ENCODE data around the gene PLXDC2.

PLXDC2 gene

DNA sequence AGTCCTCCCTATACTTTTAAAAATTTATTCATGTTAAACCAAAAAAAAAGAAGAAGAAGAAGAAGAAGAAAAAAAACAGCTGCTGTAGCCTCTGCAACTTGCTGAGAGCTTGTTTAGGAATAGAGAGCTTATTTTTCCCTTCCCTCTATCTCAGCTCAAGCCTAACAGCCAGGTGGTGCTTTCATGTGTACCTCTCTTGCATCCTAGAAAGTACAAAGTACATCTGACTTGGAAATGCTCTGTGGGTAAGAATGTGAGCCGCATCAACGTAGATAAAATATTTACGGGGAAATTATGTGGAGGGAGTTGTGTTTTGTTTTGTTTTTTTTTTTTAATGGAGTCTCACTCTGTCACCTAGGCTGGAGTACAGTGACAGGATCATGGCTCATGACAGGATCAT lies 99.6 kb downstream of the PLXDC2 start:
- DNase-seq, result no peak

- DNase-seq, result no peak
Observed at GRCh38 chr10:19917751-19918478, 101.7 kb downstream of the PLXDC2 start.

- no peak for DNase-seq
Observed at GRCh38 chr10:19918794-19919193, 102.6 kb downstream of the PLXDC2 start.

DNA sequence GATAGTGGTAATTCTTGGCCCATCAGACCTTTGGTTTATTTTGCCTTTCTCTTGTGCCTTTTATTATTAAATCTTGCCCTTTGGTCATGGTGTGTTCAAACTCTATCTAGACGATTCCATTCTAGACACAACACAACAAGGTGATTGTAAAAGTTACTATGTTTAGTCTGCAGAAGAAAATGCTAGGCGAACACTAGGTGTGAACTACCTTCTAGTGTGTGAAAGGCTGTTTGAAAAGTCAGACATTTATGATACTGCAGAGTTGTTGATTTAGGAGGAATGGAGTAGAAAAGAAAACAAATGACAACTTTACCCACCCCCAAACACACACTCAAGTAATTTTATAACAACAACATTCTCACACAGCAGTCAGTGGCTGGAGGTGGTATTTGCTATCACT lies 103.4 kb downstream of the PLXDC2 start:
- no peak for DNase-seq

GRCh38 chr10:19920075-19920726 lies 104.0 kb downstream of the PLXDC2 start:
- DNase-seq, result no peak

DNA sequence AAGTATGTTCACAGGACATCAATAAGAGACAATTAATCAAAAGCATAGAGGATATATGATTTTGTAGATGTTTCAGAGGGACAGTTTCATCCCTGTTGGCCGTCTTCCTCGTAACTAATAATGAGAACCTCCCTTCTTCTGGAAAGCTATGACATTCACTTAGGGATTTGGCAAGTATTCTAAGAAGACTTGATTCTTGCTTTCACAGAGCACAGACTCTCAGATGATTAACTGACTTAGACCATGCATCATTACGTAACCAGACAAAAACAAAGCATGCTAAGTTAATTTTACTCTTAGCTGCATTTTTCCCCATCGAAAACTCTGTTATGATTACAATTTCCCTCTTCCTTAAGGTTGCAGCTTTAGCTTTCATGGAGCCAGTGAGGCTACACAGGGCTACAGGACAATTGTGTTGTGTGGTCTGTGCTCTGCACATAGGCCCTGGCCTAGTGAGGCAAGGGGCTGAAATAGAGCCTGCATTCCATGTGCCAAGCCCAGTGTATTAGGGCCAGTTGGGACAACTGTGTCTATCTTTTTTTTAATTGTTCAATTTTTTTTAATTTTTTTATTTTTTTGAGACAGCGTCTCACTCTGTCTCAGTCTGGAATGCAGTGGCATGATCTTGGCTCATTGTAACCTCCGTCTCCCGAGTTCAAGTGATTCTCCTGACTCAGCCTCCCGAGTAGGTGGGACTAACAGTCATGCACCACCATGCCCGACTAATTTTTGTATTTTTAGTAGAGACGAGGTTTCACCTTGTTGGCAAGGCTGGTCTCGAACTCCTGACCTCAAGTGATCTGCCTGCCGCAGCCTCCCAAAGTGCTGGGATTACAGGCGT lies 105.3 kb downstream of the PLXDC2 start:
- DNase-seq, result no peak

- DNase-seq, result no peak
Observed at GRCh38 chr10:19922236-19922963, 106.2 kb downstream of the PLXDC2 start.

DNA sequence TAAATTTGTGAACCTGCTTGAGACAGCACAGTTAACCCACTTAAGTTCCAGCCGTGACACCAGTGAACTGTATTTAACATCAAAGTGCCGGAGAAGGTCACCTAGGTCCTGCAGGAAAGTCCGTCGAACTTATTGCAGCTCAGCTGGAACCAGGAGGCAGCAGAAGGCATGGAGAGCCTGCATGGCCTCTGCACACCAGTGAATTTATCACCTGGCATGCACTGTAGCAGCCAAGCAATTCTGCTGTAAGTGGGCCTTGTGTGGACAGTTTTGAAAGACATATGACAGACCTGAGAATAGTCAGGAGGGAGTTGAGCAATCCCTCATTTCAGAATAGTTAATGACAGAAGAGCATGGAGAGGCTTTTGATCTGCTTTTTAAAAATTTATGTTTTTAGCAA lies 108.8 kb downstream of the PLXDC2 start:
- DNase-seq, result no peak

- DNase-seq, result no peak
Observed at GRCh38 chr10:19928936-19929335, 112.7 kb downstream of the PLXDC2 start.

- DNase-seq, result no peak
Observed at GRCh38 chr10:19929506-19930140, 113.4 kb downstream of the PLXDC2 start.

- DNase-seq, result no peak
Observed at GRCh38 chr10:19930936-19931893, 115.0 kb downstream of the PLXDC2 start.

DNA sequence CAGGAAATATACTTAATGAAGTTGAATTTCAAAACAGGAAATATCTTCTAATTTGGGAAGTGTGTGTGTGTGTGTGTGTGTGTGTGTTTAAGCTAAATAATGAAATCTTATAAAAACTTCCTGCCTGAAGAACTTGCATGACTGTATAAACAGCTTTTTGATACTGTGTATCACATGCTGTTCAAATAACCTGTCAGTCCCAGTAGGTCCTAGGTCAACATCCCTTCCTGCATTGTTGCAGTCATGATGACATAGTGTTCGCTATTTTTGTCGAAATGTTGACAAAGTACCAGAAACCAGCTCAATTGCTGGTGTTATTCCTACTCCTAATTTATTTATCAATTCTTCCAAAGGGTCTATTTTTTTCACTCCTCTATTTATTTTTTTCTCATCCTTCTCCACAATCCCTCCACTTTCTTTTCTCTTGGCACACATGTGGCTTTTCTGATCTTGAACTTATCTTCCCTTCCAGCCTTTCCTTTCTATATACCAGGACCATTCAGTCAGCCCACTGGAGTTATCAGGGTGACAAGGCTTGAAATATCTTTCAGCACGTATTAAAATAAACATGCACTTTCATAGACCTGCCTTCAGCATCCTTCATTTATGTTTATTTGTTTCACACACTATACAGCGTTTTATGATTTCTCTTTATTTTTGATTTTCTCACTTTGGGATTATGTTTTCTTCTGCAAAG lies 115.8 kb downstream of the PLXDC2 start:
- no peak for DNase-seq

DNA sequence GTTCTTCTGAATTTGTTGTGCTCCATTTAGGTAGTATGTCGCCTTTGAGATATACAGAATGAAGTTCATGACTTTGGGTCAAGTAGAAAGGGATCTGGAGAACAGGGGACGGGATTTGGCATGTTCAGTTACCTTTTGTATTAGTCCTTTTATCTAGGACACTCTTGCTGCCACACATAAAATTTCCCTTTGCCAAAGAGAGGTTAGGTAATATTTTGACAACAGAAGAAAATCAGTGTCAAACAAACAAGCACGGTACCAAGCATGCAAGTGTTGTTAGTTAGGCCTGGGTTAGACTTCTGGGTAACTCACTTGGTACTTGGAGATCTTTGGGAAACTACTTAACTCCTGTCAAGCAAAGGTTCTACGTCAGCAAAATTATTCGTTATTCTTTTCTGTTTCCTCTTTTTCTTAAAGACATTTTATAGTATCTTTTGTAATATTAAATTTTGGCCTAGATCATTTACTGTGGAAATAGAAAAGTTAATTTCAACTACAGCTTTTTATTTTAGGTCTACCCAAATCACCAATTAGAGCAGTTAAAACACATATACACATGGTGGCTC lies 116.7 kb downstream of the PLXDC2 start:
- no peak for DNase-seq

DNA sequence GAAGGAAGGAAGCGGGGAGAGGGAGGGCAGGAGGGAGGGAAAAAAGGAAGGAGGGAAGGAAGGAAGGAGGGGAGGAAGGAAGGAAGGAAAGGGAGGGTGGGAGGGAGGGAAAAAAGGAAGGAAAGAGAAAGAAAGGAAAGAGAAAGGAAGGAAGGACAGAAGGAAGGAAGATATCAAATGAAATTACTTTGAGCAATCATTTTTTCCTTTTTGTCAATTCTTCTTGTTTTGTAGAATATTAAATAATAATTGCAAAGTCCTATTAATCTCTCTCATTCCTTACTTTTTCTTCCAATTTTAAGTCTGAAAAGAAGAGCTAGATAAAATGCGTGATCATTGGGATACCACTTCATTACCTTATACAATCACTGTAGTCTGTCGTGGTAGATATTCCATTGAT lies 117.5 kb downstream of the PLXDC2 start:
- DNase-seq, result no peak

DNA sequence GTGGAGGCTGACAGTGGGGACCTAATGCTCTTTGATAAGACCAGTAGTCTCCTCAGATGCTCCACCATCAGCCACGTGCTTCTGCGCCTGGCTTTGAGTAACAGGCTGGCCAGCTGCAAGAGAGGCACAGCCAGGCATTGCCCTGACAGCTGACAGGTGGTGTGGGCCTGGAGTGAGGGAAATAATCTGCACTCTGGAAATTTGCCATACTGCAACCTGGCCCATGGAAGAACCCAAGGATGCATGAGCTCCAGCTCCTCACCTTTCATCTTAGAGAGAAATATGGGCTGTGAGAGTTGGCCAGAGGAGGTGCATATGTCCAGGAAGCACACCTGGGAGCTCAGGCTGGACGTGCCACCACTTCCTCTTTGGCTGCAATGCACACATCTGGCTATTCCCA lies 118.9 kb downstream of the PLXDC2 start:
- no peak for DNase-seq

DNA sequence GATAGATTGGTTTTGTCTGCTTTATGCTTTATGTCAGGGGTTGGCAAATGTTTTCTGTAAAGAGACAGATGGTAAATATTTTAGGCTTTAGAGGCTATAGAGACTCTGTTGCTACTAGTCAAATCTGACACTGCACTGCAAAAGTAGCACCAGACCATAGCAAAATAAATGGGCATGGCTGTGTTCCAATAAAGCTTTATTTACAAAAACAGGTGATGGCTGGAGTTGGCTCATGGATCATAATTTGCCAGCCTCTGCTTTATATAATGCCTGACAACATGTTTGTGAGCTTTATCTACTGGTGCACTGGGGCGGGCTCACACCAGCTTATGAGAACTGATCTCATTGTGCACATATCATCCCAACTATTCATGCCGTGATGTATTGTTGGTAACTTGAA lies 120.1 kb downstream of the PLXDC2 start:
- no peak for DNase-seq

- no peak for DNase-seq
Observed at GRCh38 chr10:19937989-19938388, 121.8 kb downstream of the PLXDC2 start.

- DNase-seq, result no peak
Observed at GRCh38 chr10:19941206-19941880, 125.1 kb downstream of the PLXDC2 start.

GRCh38 chr10:19944911-19945663 lies 128.9 kb downstream of the PLXDC2 start:
- no peak for DNase-seq
